GM12873 (cell line): ENCODE measurements around the gene SEPTIN2.

Source experiments
- CTCF ChIP-seq: IDR thresholded peaks from 2 replicates; pipeline ENCODE4 v1.5.1; 2012; ENCODE audit warnings: low read depth, mild to moderate bottlenecking, moderate library complexity, low read length, control low read depth; ENCODE audit not compliant: insufficient read depth; ENCODE audit errors: missing control alignments

SEPTIN2 gene

DNA sequence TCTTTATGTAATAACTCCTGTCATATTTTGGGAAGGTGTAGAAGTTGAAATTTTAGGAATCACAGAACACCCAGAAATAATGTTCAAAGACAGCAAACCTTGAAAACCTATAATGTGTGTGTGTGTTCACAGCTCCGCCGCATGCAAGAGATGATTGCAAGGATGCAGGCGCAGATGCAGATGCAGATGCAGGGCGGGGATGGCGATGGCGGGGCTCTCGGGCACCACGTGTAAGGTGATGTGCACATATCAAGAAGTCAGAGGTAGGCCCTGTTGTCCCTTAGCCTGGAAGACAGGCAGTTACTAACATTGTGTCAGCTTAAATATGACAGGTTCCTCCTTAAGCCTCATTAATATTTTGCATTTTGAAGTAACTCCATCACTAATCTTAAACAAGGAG lies 34.2 kb downstream of the SEPTIN2 start:
- TF ChIP-seq CTCF = no peak

DNA sequence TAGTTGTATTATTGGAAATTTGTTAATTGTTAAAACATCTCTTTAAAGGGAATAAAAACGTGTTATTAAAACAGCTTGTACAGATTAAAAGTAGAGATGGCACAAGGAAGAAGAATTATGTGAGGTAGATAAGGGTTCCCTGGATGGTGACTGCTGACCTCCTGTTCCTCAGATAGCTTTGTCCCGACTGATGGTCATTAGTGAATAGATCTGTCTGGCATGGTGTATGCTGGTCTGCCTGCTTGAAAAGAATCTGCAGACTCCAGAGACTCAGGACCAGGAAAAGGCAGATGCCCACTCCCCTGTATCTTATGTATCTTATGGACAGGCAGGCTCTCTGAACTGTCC lies 34.8 kb downstream of the SEPTIN2 start:
- no peak for TF ChIP-seq CTCF

DNA sequence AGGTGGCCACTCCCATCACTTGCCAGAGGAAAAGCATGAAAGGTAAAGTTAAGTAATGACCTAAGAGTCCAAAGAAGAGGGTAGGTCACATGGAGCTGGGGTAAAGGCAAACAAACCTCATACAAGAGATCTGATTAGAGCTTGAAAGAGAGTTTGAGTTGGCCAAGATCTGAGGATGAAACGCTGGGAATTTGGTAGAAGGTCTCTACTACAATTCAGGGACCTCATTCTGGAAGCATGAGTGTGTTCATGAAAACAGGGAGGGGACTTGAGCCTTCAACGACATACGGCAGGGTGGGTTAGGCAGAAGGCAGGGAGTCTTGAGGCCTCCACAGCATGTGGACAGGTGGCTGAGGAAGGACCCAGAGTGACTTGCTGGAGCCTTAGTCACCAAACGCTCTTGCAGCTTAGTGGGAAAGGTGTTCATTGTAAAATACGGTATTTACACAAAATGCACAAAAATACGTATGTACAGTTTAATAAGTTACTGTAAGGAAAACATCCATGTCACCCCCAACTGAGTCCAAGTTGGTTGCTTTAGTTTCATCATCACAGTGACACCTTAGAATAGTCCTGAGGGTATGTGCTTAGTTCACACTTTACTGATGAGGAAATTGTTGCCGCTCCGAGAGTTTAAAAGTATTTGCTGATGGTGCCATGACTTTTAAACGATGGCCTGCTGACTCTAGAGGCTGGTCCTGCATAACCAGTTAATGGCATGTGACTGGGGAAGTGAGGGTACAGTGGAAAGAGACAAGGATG lies 35.3 kb downstream of the SEPTIN2 start:
- TF ChIP-seq CTCF = no peak

- TF ChIP-seq CTCF = no peak
Measured at GRCh38 chr2:241351640-241352031, 35.9 kb downstream of the SEPTIN2 start.

DNA sequence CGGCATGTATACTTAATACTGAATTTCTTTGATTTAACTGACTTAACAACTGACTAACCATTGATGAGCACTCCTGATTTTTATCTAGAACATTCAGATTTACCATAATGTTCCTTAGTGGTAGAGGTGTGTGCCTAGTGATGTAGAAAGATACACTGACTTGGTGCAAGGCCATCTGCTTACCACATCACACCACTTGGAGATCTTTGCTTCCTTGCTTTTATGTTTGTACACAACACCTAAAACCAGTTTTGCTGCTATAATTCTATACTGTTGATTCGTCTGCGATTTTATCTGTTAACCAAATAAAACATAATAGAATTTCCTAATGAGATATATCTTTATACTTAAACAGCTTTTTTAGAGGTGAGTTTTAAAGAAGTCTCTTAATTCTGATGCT lies 36.5 kb downstream of the SEPTIN2 start:
- no peak for TF ChIP-seq CTCF

GRCh38 chr2:241354668-241355658 lies 39.2 kb downstream of the SEPTIN2 start:
- no peak for TF ChIP-seq CTCF
